Type B pancreatic cell (in vitro differentiated cells): ENCODE results near the gene FAM229A. TPM values are rescaled to one million over a fixed set of nuclear protein-coding genes. Genes with fewer than 3 reads are reported as not detected.
"Not testable (repeated sequence)": the region's sequence is repeated elsewhere in the genome, so short reads cannot be mapped to it uniquely, and the experiment has no call there.

Experiments
- DNase-seq: peaks from one replicate; pipeline ENCODE4 v3.0.0; 2021; ENCODE audit warnings: mixed read lengths; ENCODE audit not compliant: unreplicated experiment; ENCODE audit errors: extremely low spot score
- H3K27ac Mint-ChIP-seq: 2 replicates; pipeline ENCODE4 v1.8.0; 2021; ENCODE audit warnings: mild to moderate bottlenecking, mixed read lengths
- H3K27me3 Mint-ChIP-seq: 2 replicates; pipeline ENCODE4 v1.8.0; 2021; ENCODE audit warnings: mixed read lengths
- H3K36me3 Mint-ChIP-seq: 2 replicates; pipeline ENCODE4 v1.8.0; 2021; ENCODE audit warnings: mixed read lengths
- H3K4me1 Mint-ChIP-seq: one replicate; pipeline ENCODE4 v1.8.0; 2021; ENCODE audit warnings: mixed read lengths; ENCODE audit not compliant: unreplicated experiment
- H3K4me3 Mint-ChIP-seq: 2 replicates; pipeline ENCODE4 v1.8.0; 2021; ENCODE audit warnings: mild to moderate bottlenecking, mixed read lengths
- H3K9me3 Mint-ChIP-seq: 2 replicates; pipeline ENCODE4 v1.8.0; 2021; ENCODE audit warnings: mixed read lengths
- CTCF ChIP-seq: fragments of 200-600 bp; sonication (generic); conservative IDR thresholded peaks from 2 replicates; pipeline ENCODE4 v1.5.0; 2021; ENCODE audit warnings: antibody characterized with exemption, mild to moderate bottlenecking
- total RNA-seq: library from RNA; stranded (reverse); gene quantifications from 2 replicates; pipeline ENCODE4 v1.2.1, GENCODE V29; 2021; ENCODE audit warnings: low replicate concordance

The FAM229A gene
- total RNA-seq, 1 donor from 2014 or later: 8.7 TPM

DNA sequence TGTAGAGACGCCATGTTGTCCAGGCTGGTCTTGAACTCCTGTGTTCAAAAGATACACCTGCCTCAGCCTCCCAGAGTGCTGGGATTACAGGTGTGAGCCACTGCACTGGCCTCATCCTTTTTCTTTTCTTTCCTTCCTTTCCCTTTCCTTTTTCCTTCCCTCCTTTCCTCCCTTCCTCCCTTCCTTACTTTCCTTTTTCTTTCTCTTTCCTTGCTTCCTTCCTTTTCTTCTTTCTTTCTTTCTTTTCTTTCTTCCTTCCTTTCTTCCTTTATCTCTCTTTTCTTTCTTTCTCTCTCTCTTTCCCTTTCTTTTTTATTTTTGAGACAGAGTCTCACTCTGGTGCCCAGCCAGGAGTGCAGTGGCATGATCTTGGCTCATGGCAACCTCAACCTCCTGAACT is 5.8 kb downstream of the FAM229A start:
- TF ChIP-seq CTCF: no peak
- Mint-ChIP-seq H3K9me3 (no peaks in the 10 kb centered on the region), H3K4me3 (no peak overlapping the region), H3K4me1 (peaks cover 22% of the 10 kb centered on the region), H3K36me3 (peaks cover 15% of the 10 kb centered on the region), H3K27ac (no peak overlapping the region), H3K27me3 (peaks cover 5% of the 10 kb centered on the region)
- no peak for DNase-seq

GRCh38 chr1:32355778-32356177 is 6.5 kb downstream of the FAM229A start:
- peaks cover 12% of the 10 kb centered on the region for H3K36me3 Mint-ChIP-seq
- H3K9me3 Mint-ChIP-seq, DNase-seq, H3K27ac Mint-ChIP-seq, H3K27me3 Mint-ChIP-seq, H3K4me3 Mint-ChIP-seq: not testable (repeated sequence)
- peaks cover 20% of the 10 kb centered on the region for H3K4me1 Mint-ChIP-seq

DNA sequence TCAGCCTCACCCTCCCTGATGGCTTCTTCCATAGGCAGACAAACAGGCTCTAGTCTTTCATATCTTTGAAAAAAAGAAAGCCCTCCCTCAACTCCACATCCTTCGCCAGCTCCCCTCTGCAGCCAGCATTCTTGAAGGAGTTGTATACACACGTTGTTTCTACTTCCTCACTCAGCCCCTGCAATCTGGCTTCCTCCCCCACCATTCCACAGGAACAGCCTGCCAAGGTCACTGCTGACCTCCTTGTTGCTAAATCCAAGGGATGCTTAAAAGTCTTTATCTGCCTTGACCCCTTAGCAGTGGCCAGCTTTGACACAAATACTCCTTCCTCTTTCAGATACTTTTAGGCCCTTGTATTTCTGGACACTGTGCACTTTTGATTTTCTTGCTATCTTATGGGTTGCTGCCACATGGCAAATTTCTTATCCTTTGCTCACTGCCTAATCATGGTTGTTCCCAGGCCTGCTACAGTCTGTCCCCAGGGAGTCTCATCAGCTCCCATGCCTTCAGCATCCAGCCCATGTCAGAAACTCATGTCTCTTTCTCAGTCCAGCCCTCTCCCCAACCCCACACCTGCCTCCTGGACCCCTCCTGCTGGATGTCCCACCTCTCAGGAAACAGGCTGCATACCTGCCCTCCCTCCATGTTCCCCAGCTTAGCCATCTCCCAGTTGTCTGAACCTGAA is 8.3 kb downstream of the FAM229A start:
- no peaks in the 10 kb centered on the region for H3K27me3 Mint-ChIP-seq
- peak overlapping the region; percentile 79 for H3K4me3 Mint-ChIP-seq
- H3K9me3 Mint-ChIP-seq: no peaks in the 10 kb centered on the region
- peak overlapping the region; percentile 63 for H3K27ac Mint-ChIP-seq
- peaks cover 14% of the 10 kb centered on the region for H3K4me1 Mint-ChIP-seq
- TF ChIP-seq CTCF: no peak
- no peak for DNase-seq
- peaks cover 4% of the 10 kb centered on the region for H3K36me3 Mint-ChIP-seq

- DNase-seq: no peak
- H3K4me3 Mint-ChIP-seq: peak overlapping the region; percentile 81
- no peaks in the 10 kb centered on the region for H3K9me3 Mint-ChIP-seq
- peak overlapping the region; percentile 63 for H3K27ac Mint-ChIP-seq
- H3K27me3 Mint-ChIP-seq: no peaks in the 10 kb centered on the region
- H3K36me3 Mint-ChIP-seq: peaks cover 4% of the 10 kb centered on the region
- no peak for TF ChIP-seq CTCF
- H3K4me1 Mint-ChIP-seq: peaks cover 14% of the 10 kb centered on the region
Measured at GRCh38 chr1:32353431-32353830, 8.9 kb downstream of the FAM229A start.

DNA sequence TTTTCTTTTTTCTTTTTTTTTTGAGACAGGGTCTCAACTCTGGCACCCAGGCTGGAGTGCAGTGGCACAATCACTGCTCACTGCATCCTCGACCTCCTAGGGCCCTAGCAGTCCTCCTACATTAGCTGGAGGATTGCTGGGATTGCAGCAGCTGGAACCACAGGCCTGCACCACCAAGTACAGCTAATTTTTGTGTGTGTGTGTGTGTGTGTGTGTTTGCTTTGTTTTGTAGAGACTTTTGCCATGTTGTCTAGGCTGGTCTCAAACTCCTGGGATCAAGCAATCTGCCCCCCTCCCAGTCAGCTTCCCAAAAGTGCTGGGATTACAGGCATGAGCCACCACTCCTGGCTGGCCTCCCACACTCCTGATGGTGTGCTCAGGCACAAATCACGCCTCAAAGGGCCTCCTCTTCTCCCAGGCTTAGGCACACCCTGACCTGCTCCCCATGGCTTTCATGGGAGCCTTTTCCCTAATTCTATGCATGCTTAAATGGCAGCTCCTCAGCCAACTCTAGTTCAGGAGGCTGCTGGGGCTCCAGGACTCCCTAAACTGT is 9.4 kb downstream of the FAM229A start:
- H3K27ac Mint-ChIP-seq: peak overlapping the region; percentile 63
- peaks cover 14% of the 10 kb centered on the region for H3K4me1 Mint-ChIP-seq
- no peak for TF ChIP-seq CTCF
- no peaks in the 10 kb centered on the region for H3K27me3 Mint-ChIP-seq
- no peak for DNase-seq
- H3K9me3 Mint-ChIP-seq: no peaks in the 10 kb centered on the region
- peak overlapping the region; percentile 81 for H3K4me3 Mint-ChIP-seq
- H3K36me3 Mint-ChIP-seq: peaks cover 4% of the 10 kb centered on the region

DNA sequence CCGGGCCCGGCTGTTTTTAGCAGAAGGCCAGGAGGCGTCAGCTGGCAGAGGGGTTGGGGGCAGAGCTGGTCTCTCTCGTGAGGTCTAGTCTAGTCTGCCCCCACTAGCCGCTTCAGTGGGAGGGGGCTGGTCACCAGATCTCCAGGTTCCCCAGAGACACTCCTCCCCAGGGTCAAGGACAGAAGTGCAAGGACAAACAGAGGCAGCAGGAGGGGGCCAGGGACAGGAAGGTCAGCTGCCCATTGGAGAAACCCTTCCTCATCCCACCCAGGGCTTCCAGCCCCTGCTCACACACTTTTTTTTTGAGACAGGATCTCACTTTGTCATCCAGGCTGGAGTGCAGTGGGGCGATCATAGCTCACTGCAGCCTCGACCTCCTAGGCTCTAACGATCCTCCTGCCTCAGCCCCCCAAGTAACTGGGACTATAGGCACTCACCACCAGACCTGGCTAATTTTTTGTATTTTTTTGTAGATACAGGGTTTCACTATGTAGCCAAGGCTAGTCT is 10.0 kb downstream of the FAM229A start:
- Mint-ChIP-seq H3K9me3 (no peaks in the 10 kb centered on the region), H3K4me3 (peak overlapping the region; percentile 81), H3K27ac (peak overlapping the region; percentile 51), H3K27me3 (no peaks in the 10 kb centered on the region), H3K36me3 (peaks cover 4% of the 10 kb centered on the region), H3K4me1 (peaks cover 9% of the 10 kb centered on the region)
- TF ChIP-seq CTCF: no peak
- no peak for DNase-seq
